WTC11 (cell line): Measurements from ENCODE around the gene ATP2B3. TPM values are rescaled to one million over a fixed set of nuclear protein-coding genes. Genes with fewer than 3 reads are reported as not detected.

Experiments
- ATAC-seq: fragments of 200-7000 bp; cut with Tn5 transposase; 2 replicates; pipeline ENCODE4 v1.10.0; 2021; ENCODE audit warnings: mild to moderate bottlenecking, moderate library complexity
- CTCF ChIA-PET: fragments of 300-600 bp; sonication (Branson Sonifier 250); formaldehyde crosslinking; loops from one replicate; lab custom pipeline; 2021; ENCODE audit warnings: antibody characterized with exemption; lab: Charles Lee
- POLR2A ChIA-PET: fragments of 350-600 bp; sonication (Branson Sonifier 250); formaldehyde crosslinking; loops from one replicate; lab custom pipeline; 2021; ENCODE audit warnings: antibody characterized with exemption; lab: Charles Lee
- DNase-seq: peaks from one replicate; pipeline ENCODE4 v3.0.0; 2021; ENCODE audit warnings: low spot score
- H3K27ac Mint-ChIP-seq: 2 replicates; pipeline ENCODE4 v1.8.0; 2021; ENCODE audit warnings: mixed read lengths
- H3K27me3 Mint-ChIP-seq: 2 replicates; pipeline ENCODE4 v1.8.0; 2021; ENCODE audit warnings: low read depth, mild to moderate bottlenecking, moderate library complexity, mixed read lengths
- H3K36me3 Mint-ChIP-seq: 2 replicates; pipeline ENCODE4 v1.8.0; 2021; ENCODE audit warnings: mixed read lengths
- H3K4me1 Mint-ChIP-seq: 2 replicates; pipeline ENCODE4 v1.8.0; 2022; ENCODE audit warnings: mixed read lengths
- H3K4me3 Mint-ChIP-seq: 2 replicates; pipeline ENCODE4 v1.8.0; 2021; ENCODE audit warnings: mild to moderate bottlenecking, moderate library complexity, mixed read lengths
- H3K9me3 Mint-ChIP-seq: 2 replicates; pipeline ENCODE4 v1.8.0; 2021; ENCODE audit warnings: mixed read lengths
- CREB1 ChIP-seq: sonication (generic); formaldehyde crosslinking; IDR thresholded peaks from 2 replicates; pipeline ENCODE4 v1.8.0; 2023; ENCODE audit warnings: mild to moderate bottlenecking, missing genetic modification reagents
- CTCF ChIP-seq: fragments of 200-600 bp; IDR thresholded peaks from 2 replicates; pipeline ENCODE4 v1.8.0; 2022; ENCODE audit warnings: antibody characterized with exemption
- ELF4 ChIP-seq: sonication (generic); formaldehyde crosslinking; IDR thresholded peaks from 2 replicates; pipeline ENCODE4 v1.8.1; 2022; ENCODE audit warnings: low read depth, mild to moderate bottlenecking, moderate library complexity, missing genetic modification reagents
- EMX1 ChIP-seq: fragments of 250-450 bp; sonication (Bioruptor Pico); IDR thresholded peaks from 2 replicates; pipeline ENCODE4 v1.8.0; 2021; ENCODE audit warnings: mild to moderate bottlenecking
- FOXJ3 ChIP-seq: sonication (generic); formaldehyde crosslinking; IDR thresholded peaks from 2 replicates; pipeline ENCODE4 v1.9.0; 2021; ENCODE audit warnings: missing genetic modification reagents, mild to moderate bottlenecking, borderline replicate concordance
- HMGA2 ChIP-seq: fragments of 250-450 bp; sonication (Bioruptor Pico); IDR thresholded peaks from 2 replicates; pipeline ENCODE4 v1.4.0; 2021; ENCODE audit warnings: mild to moderate bottlenecking, moderate library complexity
- MLX ChIP-seq: sonication (generic); formaldehyde crosslinking; IDR thresholded peaks from 2 replicates; pipeline ENCODE4 v1.8.1; 2023; ENCODE audit warnings: mild to moderate bottlenecking, missing genetic modification reagents, moderate library complexity
- NFYB ChIP-seq: sonication (generic); formaldehyde crosslinking; conservative IDR thresholded peaks from 2 replicates; pipeline ENCODE4 v1.8.0; 2022; ENCODE audit warnings: low read depth, missing genetic modification reagents
- OVOL2 ChIP-seq: fragments of 250-450 bp; sonication (Bioruptor Pico); IDR thresholded peaks from 2 replicates; pipeline ENCODE4 v1.9.0; 2021; ENCODE audit warnings: mild to moderate bottlenecking, borderline replicate concordance
- ZNF121 ChIP-seq: sonication (generic); formaldehyde crosslinking; IDR thresholded peaks from 2 replicates; pipeline ENCODE4 v1.8.0; 2023; ENCODE audit warnings: missing genetic modification reagents
- ZNF138 ChIP-seq: sonication (generic); formaldehyde crosslinking; conservative IDR thresholded peaks from 2 replicates; pipeline ENCODE4 v1.8.1; 2022; ENCODE audit warnings: mild to moderate bottlenecking, moderate library complexity, missing genetic modification reagents
- total RNA-seq: library from RNA; stranded (reverse); gene quantifications from 3 replicates; pipeline ENCODE4 v1.2.3, GENCODE V29; 2021
- TF ChIP-seq, protein P1 (sequence below): sonication (generic); formaldehyde crosslinking; conservative IDR thresholded peaks from 2 replicates; pipeline ENCODE4 v1.8.1; 2023; ENCODE audit warnings: mild to moderate bottlenecking, low read depth, missing genetic modification reagents, moderate library complexity
- TF ChIP-seq, protein P2 (sequence below): sonication (generic); formaldehyde crosslinking; IDR thresholded peaks from 2 replicates; pipeline ENCODE4 v1.8.0; 2022; ENCODE audit warnings: mild to moderate bottlenecking, missing genetic modification reagents
- TF ChIP-seq, protein P3 (sequence below): sonication (generic); formaldehyde crosslinking; IDR thresholded peaks from 2 replicates; pipeline ENCODE4 v1.8.1; 2023; ENCODE audit warnings: mild to moderate bottlenecking, missing genetic modification reagents, moderate library complexity
- TF ChIP-seq, protein P4 (sequence below): sonication (generic); formaldehyde crosslinking; IDR thresholded peaks from 2 replicates; pipeline ENCODE4 v1.8.1; 2023; ENCODE audit warnings: mild to moderate bottlenecking, missing genetic modification reagents, borderline replicate concordance

The ATP2B3 gene
- total RNA-seq, 1 experiment from 2014 or later = 0.28 TPM

DNA sequence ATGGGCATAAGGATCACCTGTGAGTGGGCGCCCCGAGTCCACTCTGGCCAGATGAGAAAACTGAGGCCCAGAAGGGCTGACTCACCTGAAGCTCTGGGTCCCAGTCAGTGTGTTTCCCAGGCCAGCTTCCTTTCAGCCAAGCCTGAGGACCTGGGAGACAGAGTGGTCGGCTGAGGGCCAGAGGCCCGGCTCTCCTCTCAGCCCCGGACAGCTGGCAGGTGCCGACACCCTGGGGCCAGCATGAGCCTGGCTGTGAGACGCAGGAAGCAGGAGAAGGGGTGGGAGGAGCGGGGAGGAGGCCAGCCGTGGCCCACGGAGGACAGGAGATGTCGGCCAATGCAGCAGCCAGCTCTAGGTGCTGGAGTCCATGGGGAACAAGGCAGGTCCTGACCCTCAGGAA lies 28.9 kb downstream of the ATP2B3 start (continued):
- TF ChIP-seq CTCF (no peak), MLX (CRISPR knock-in tag) (no peak), EMX1 (no peak), OVOL2 (no peak), CREB1 (no peak)
- TF ChIP-seq, protein P1, sequence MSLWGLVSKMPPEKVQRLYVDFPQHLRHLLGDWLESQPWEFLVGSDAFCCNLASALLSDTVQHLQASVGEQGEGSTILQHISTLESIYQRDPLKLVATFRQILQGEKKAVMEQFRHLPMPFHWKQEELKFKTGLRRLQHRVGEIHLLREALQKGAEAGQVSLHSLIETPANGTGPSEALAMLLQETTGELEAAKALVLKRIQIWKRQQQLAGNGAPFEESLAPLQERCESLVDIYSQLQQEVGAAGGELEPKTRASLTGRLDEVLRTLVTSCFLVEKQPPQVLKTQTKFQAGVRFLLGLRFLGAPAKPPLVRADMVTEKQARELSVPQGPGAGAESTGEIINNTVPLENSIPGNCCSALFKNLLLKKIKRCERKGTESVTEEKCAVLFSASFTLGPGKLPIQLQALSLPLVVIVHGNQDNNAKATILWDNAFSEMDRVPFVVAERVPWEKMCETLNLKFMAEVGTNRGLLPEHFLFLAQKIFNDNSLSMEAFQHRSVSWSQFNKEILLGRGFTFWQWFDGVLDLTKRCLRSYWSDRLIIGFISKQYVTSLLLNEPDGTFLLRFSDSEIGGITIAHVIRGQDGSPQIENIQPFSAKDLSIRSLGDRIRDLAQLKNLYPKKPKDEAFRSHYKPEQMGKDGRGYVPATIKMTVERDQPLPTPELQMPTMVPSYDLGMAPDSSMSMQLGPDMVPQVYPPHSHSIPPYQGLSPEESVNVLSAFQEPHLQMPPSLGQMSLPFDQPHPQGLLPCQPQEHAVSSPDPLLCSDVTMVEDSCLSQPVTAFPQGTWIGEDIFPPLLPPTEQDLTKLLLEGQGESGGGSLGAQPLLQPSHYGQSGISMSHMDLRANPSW (CRISPR knock-in tag) = no peak
- TF ChIP-seq, protein P2, sequence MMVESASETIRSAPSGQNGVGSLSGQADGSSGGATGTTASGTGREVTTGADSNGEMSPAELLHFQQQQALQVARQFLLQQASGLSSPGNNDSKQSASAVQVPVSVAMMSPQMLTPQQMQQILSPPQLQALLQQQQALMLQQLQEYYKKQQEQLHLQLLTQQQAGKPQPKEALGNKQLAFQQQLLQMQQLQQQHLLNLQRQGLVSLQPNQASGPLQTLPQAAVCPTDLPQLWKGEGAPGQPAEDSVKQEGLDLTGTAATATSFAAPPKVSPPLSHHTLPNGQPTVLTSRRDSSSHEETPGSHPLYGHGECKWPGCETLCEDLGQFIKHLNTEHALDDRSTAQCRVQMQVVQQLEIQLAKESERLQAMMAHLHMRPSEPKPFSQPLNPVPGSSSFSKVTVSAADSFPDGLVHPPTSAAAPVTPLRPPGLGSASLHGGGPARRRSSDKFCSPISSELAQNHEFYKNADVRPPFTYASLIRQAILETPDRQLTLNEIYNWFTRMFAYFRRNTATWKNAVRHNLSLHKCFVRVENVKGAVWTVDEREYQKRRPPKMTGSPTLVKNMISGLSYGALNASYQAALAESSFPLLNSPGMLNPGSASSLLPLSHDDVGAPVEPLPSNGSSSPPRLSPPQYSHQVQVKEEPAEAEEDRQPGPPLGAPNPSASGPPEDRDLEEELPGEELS = no peak
- TF ChIP-seq, protein P3, sequence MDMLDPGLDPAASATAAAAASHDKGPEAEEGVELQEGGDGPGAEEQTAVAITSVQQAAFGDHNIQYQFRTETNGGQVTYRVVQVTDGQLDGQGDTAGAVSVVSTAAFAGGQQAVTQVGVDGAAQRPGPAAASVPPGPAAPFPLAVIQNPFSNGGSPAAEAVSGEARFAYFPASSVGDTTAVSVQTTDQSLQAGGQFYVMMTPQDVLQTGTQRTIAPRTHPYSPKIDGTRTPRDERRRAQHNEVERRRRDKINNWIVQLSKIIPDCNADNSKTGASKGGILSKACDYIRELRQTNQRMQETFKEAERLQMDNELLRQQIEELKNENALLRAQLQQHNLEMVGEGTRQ (CRISPR knock-in tag) = no peak

- TF ChIP-seq, protein P4, sequence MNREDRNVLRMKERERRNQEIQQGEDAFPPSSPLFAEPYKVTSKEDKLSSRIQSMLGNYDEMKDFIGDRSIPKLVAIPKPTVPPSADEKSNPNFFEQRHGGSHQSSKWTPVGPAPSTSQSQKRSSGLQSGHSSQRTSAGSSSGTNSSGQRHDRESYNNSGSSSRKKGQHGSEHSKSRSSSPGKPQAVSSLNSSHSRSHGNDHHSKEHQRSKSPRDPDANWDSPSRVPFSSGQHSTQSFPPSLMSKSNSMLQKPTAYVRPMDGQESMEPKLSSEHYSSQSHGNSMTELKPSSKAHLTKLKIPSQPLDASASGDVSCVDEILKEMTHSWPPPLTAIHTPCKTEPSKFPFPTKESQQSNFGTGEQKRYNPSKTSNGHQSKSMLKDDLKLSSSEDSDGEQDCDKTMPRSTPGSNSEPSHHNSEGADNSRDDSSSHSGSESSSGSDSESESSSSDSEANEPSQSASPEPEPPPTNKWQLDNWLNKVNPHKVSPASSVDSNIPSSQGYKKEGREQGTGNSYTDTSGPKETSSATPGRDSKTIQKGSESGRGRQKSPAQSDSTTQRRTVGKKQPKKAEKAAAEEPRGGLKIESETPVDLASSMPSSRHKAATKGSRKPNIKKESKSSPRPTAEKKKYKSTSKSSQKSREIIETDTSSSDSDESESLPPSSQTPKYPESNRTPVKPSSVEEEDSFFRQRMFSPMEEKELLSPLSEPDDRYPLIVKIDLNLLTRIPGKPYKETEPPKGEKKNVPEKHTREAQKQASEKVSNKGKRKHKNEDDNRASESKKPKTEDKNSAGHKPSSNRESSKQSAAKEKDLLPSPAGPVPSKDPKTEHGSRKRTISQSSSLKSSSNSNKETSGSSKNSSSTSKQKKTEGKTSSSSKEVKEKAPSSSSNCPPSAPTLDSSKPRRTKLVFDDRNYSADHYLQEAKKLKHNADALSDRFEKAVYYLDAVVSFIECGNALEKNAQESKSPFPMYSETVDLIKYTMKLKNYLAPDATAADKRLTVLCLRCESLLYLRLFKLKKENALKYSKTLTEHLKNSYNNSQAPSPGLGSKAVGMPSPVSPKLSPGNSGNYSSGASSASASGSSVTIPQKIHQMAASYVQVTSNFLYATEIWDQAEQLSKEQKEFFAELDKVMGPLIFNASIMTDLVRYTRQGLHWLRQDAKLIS (CRISPR knock-in tag) = no peak
- no peak for TF ChIP-seq ZNF138 (CRISPR knock-in tag)
- TF ChIP-seq FOXJ3 = no peak
- TF ChIP-seq HMGA2 (CRISPR knock-in tag) = no peak
- TF ChIP-seq ELF4 (CRISPR knock-in tag) = no peak
- TF ChIP-seq NFYB (CRISPR knock-in tag) = no peak
- TF ChIP-seq ZNF121 (CRISPR knock-in tag) = no peak
- POLR2A ChIA-PET = no interaction called here
- ATAC-seq (no peak), DNase-seq (no peak)
- H3K4me1 Mint-ChIP-seq = no peaks in the 10 kb centered on the region
- H3K27ac Mint-ChIP-seq = no peak overlapping the region
- CTCF ChIA-PET = interaction anchor here (4.2 kb wide), 1 partner anchor 121 kb away, joined by 35 read pairs; no protein-coding TSS in a partner anchor
- H3K9me3 Mint-ChIP-seq = no peaks in the 10 kb centered on the region
- H3K4me3 Mint-ChIP-seq = no peak overlapping the region
- H3K36me3 Mint-ChIP-seq = no peaks in the 10 kb centered on the region
- no peaks in the 10 kb centered on the region for H3K27me3 Mint-ChIP-seq
Measured at GRCh38 chrX:153547195-153547594, 29.8 kb downstream of the ATP2B3 start.
